Measurements from ENCODE around the gene IFTAP.

GRCh38 chr11:36623494-36623893 lies 29.2 kb downstream of the IFTAP start:
- TF ChIP-seq, protein P1, sequence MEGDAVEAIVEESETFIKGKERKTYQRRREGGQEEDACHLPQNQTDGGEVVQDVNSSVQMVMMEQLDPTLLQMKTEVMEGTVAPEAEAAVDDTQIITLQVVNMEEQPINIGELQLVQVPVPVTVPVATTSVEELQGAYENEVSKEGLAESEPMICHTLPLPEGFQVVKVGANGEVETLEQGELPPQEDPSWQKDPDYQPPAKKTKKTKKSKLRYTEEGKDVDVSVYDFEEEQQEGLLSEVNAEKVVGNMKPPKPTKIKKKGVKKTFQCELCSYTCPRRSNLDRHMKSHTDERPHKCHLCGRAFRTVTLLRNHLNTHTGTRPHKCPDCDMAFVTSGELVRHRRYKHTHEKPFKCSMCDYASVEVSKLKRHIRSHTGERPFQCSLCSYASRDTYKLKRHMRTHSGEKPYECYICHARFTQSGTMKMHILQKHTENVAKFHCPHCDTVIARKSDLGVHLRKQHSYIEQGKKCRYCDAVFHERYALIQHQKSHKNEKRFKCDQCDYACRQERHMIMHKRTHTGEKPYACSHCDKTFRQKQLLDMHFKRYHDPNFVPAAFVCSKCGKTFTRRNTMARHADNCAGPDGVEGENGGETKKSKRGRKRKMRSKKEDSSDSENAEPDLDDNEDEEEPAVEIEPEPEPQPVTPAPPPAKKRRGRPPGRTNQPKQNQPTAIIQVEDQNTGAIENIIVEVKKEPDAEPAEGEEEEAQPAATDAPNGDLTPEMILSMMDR (IDR thresholded peaks at IDR 0.05; ENCODE audit: extremely low read depth in 1 of 2, insufficient read depth in 1 of 2, low read depth in 1 of 2, low read length in 2 of 2): no peak
- TF ChIP-seq POLR2A (IDR thresholded peaks at IDR 0.05; ENCODE audit: low read depth, low read length): no peak

All from endothelial cell of umbilical vein (primary cell).